SU-DHL-6 (cell line): ENCODE data around the gene SPPL2A.

Experiments
- H2AFZ ChIP-seq: fragments of 200-600 bp; sonication (generic); 2 replicates; pipeline ENCODE4 v1.6.1; 2014; ENCODE audit warnings: low read depth, mild to moderate bottlenecking, moderate library complexity, mixed read lengths, antibody characterized with exemption, low read length; ENCODE audit not compliant: severe bottlenecking
- H3F3A ChIP-seq: fragments of 200-600 bp; shearing (Covaris generic); 2 replicates; pipeline ENCODE4 v1.6.0; 2016; ENCODE audit warnings: antibody characterized with exemption, mild to moderate bottlenecking; ENCODE audit not compliant: insufficient read depth
- H3K27ac ChIP-seq: fragments of 200-600 bp; sonication (generic); 2 replicates; pipeline ENCODE4 v1.5.1; 2016; ENCODE audit warnings: low read depth, mild to moderate bottlenecking, low read length, moderate library complexity, mixed read lengths
- H3K27me3 ChIP-seq: fragments of 200-600 bp; sonication (generic), shearing (Covaris generic); 2 replicates; pipeline ENCODE4 v1.6.0; 2014; ENCODE audit warnings: mild to moderate bottlenecking, low read length
- H3K36me3 ChIP-seq: fragments of 200-600 bp; sonication (generic); 2 replicates; pipeline ENCODE4 v1.6.1; 2014; ENCODE audit warnings: mild to moderate bottlenecking, low read length, mixed read lengths
- H3K4me2 ChIP-seq: fragments of 300-600, 200-600 bp; shearing (Covaris generic), sonication (generic); 2 replicates; pipeline ENCODE4 v1.6.0; 2014; ENCODE audit warnings: low read length, low read depth, mild to moderate bottlenecking; ENCODE audit not compliant: poor library complexity, severe bottlenecking
- H3K4me3 ChIP-seq: fragments of 200-600 bp; sonication (generic); 2 replicates; pipeline ENCODE4 v1.5.1; 2014; ENCODE audit warnings: antibody characterized with exemption, low read length, mild to moderate bottlenecking, mixed read lengths; ENCODE audit not compliant: insufficient read depth, poor library complexity, severe bottlenecking
- H3K79me2 ChIP-seq: fragments of 200-600 bp; sonication (generic); 2 replicates; pipeline ENCODE4 v1.6.1; 2014; ENCODE audit warnings: mild to moderate bottlenecking, low read length, moderate library complexity; ENCODE audit not compliant: insufficient read depth
- H3K9ac ChIP-seq: fragments of 200-600 bp; sonication (generic); 2 replicates; pipeline ENCODE4 v1.7.0; 2014; ENCODE audit warnings: mild to moderate bottlenecking, low read length
- H3K9me2 ChIP-seq: fragments of 200-600 bp; sonication (generic); replicated peaks from 2 replicates; pipeline ENCODE4 v1.6.1; 2014; ENCODE audit warnings: low read length; ENCODE audit not compliant: insufficient read depth
- H3K9me3 ChIP-seq: fragments of 200-600 bp; sonication (generic); 2 replicates; pipeline ENCODE4 v1.6.1; 2014; ENCODE audit warnings: low read length, mixed read lengths; ENCODE audit not compliant: insufficient read depth
- H4K20me1 ChIP-seq: fragments of 200-600 bp; sonication (generic); 2 replicates; pipeline ENCODE4 v1.6.1; 2014; ENCODE audit warnings: low read depth, mild to moderate bottlenecking, antibody characterized with exemption, low read length, moderate library complexity, mixed read lengths
- EZH2phosphoT487 ChIP-seq: fragments of 200-600 bp; sonication (generic), shearing (Covaris generic); conservative IDR thresholded peaks from 2 replicates; pipeline ENCODE4 v1.6.1; 2018; ENCODE audit warnings: mild to moderate bottlenecking, antibody characterized with exemption, low read length, moderate library complexity, mixed read lengths
- TF ChIP-seq, protein P1 (sequence below): fragments of 200-600 bp; sonication (generic); IDR thresholded peaks from one replicate; pipeline ENCODE4 v1.5.1; 2017; ENCODE audit warnings: antibody characterized with exemption, mild to moderate bottlenecking, low read length, moderate library complexity; ENCODE audit not compliant: insufficient read depth, poor library complexity, severe bottlenecking

The SPPL2A gene

GRCh38 chr15:50774450-50774849, 8.9 kb upstream of the SPPL2A start:
- Histone ChIP-seq H3F3A (no peaks in the 10 kb centered on the region), H3K27ac (no peak overlapping the region), H3K79me2 (no peaks in the 10 kb centered on the region), H3K9me3 (no peaks in the 10 kb centered on the region), H3K27me3 (no peaks in the 10 kb centered on the region), H3K9me2 (no peaks in the 10 kb centered on the region), H3K36me3 (no peaks in the 10 kb centered on the region), H3K9ac (no peak overlapping the region), H3K4me2 (no peak overlapping the region), H4K20me1 (no peaks in the 10 kb centered on the region), H3K4me3 (no peak overlapping the region), H2AFZ (no peak overlapping the region)
- TF ChIP-seq, protein P1, sequence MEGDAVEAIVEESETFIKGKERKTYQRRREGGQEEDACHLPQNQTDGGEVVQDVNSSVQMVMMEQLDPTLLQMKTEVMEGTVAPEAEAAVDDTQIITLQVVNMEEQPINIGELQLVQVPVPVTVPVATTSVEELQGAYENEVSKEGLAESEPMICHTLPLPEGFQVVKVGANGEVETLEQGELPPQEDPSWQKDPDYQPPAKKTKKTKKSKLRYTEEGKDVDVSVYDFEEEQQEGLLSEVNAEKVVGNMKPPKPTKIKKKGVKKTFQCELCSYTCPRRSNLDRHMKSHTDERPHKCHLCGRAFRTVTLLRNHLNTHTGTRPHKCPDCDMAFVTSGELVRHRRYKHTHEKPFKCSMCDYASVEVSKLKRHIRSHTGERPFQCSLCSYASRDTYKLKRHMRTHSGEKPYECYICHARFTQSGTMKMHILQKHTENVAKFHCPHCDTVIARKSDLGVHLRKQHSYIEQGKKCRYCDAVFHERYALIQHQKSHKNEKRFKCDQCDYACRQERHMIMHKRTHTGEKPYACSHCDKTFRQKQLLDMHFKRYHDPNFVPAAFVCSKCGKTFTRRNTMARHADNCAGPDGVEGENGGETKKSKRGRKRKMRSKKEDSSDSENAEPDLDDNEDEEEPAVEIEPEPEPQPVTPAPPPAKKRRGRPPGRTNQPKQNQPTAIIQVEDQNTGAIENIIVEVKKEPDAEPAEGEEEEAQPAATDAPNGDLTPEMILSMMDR = no peak
- TF ChIP-seq EZH2phosphoT487 = no peak

DNA sequence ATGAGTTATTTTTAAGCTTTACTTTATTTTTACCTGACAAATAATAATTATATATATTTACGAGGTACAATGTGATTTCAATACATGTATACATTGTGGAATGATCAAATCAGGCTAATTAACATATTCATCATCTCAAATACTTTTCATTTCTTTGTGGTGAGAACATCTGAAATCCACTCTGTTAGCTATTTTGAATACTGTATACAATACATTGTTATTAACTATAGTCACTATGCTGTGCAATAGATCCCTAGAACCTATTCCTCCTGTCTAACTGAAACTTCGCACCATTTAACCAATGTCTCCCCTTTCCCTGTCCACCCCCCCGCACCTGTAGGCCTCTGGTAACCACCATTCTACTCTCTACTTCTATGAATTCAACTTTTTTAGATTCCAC, 7.9 kb upstream of the SPPL2A start:
- TF ChIP-seq, protein P1 = no peak
- TF ChIP-seq EZH2phosphoT487 = no peak
- Histone ChIP-seq H3K27ac (no peak overlapping the region), H2AFZ (no peak overlapping the region), H3K4me3 (no peak overlapping the region), H3K4me2 (no peak overlapping the region), H3F3A (no peaks in the 10 kb centered on the region), H3K9ac (no peak overlapping the region), H3K9me2 (no peaks in the 10 kb centered on the region), H3K27me3 (no peaks in the 10 kb centered on the region), H3K9me3 (no peaks in the 10 kb centered on the region), H3K36me3 (no peaks in the 10 kb centered on the region), H4K20me1 (no peaks in the 10 kb centered on the region), H3K79me2 (no peaks in the 10 kb centered on the region)

DNA sequence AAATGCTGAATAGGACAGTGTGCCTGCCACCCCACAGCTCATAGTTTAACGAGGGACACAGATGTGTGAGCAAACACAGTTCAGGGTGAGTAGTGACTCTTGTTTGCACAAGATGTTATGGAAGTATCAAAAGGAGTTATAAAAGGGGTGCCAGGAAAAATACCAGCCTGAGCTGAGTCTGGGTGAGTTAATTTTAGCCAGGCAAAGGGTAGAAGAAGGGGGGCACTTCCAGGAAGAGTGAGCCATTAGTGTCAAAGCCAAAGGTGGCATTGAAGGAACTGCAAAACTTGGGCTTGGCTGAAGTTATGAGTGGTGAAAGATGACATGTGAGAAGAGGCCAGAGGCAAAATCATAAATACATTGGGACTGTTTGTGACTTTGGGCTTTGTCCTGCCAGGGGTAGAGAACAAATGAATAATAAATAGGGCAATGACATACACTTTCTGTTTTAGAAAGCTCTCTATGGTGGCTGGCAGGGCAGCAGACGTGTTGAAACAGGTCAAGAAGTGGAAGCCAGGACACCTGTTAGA, 1.9 kb upstream of the SPPL2A start:
- Histone ChIP-seq H3K79me2 (peaks cover 27% of the 10 kb centered on the region), H3F3A (no peaks in the 10 kb centered on the region), H3K9me3 (no peaks in the 10 kb centered on the region), H4K20me1 (no peaks in the 10 kb centered on the region), H3K27me3 (no peaks in the 10 kb centered on the region), H3K9me2 (no peaks in the 10 kb centered on the region), H3K27ac (no peak overlapping the region), H3K36me3 (no peaks in the 10 kb centered on the region), H2AFZ (no peak overlapping the region), H3K9ac (no peak overlapping the region), H3K4me2 (no peak overlapping the region), H3K4me3 (no peak overlapping the region)
- TF ChIP-seq, protein P1 = no peak
- no peak for TF ChIP-seq EZH2phosphoT487
